MM.1S (cell line): ENCODE measurements around the gene IL1RL1.

Experiments
- DNase-seq: peaks from one replicate; pipeline ENCODE4 v3.0.0-alpha.2; 2015
- H2AFZ ChIP-seq: fragments of 300-600 bp; sonication (generic); 2 replicates; pipeline ENCODE4 v1.6.0; 2016; ENCODE audit warnings: antibody characterized with exemption, low read length
- H3F3A ChIP-seq: fragments of 300-600 bp; sonication (generic); 2 replicates; pipeline ENCODE4 v1.6.1; 2016; ENCODE audit warnings: mild to moderate bottlenecking, antibody characterized with exemption, low read length, moderate library complexity, mixed read lengths; ENCODE audit not compliant: insufficient read depth
- H3K27ac ChIP-seq: fragments of 300-600 bp; sonication (generic); 2 replicates; pipeline ENCODE4 v1.5.1; 2016; ENCODE audit warnings: mild to moderate bottlenecking, low read length
- H3K27me3 ChIP-seq: fragments of 300-600 bp; sonication (generic); replicated peaks from 2 replicates; pipeline ENCODE4 v1.6.0; 2016; ENCODE audit warnings: low read length; ENCODE audit not compliant: insufficient read depth
- H3K36me3 ChIP-seq: fragments of 300-600 bp; sonication (generic); replicated peaks from 2 replicates; pipeline ENCODE4 v1.6.1; 2016; ENCODE audit warnings: mild to moderate bottlenecking, low read length, mixed read lengths; ENCODE audit not compliant: insufficient read depth
- H3K4me1 ChIP-seq: fragments of 300-600 bp; sonication (generic); 2 replicates; pipeline ENCODE4 v1.6.1; 2016; ENCODE audit warnings: low read length, mixed read lengths
- H3K4me2 ChIP-seq: fragments of 300-600 bp; sonication (generic); 2 replicates; pipeline ENCODE4 v1.6.0; 2016; ENCODE audit warnings: low read depth, low read length
- H3K4me3 ChIP-seq: fragments of 300-600 bp; sonication (generic); 2 replicates; pipeline ENCODE4 v1.5.1; 2016; ENCODE audit warnings: low read length, mixed read lengths
- H3K79me2 ChIP-seq: fragments of 300-600 bp; sonication (generic); 2 replicates; pipeline ENCODE4 v1.6.1; 2016; ENCODE audit warnings: mixed run types, low read length, mixed read lengths
- H3K9ac ChIP-seq: fragments of 300-600 bp; sonication (generic); 2 replicates; pipeline ENCODE4 v1.6.1; 2016; ENCODE audit warnings: low read length, mixed read lengths
- H3K9me2 ChIP-seq: fragments of 300-600 bp; sonication (generic); replicated peaks from 2 replicates; pipeline ENCODE4 v1.6.1; 2016; ENCODE audit warnings: mild to moderate bottlenecking, low read length, mixed read lengths; ENCODE audit not compliant: insufficient read depth
- H3K9me3 ChIP-seq: fragments of 300-600 bp; sonication (generic); replicated peaks from 2 replicates; pipeline ENCODE4 v1.6.1; 2016; ENCODE audit warnings: mild to moderate bottlenecking, low read length, mixed read lengths; ENCODE audit not compliant: insufficient read depth
- H4K20me1 ChIP-seq: fragments of 300-600 bp; sonication (generic); 2 replicates; pipeline ENCODE4 v1.6.1; 2016; ENCODE audit warnings: mild to moderate bottlenecking, low read length, moderate library complexity, mixed read lengths; ENCODE audit not compliant: insufficient read depth
- CTCF ChIP-seq: fragments of 300-600 bp; sonication (generic); IDR thresholded peaks from 2 replicates; pipeline ENCODE4 v1.5.1; 2016; ENCODE audit warnings: antibody characterized with exemption, low read length, mixed read lengths
- EZH2 ChIP-seq: fragments of 300-600 bp; sonication (generic); optimal IDR thresholded peaks from 2 replicates; pipeline ENCODE3; 2017; ENCODE audit warnings: low read depth, mild to moderate bottlenecking, antibody characterized with exemption, low read length, mixed read lengths
- EZH2phosphoT487 ChIP-seq: fragments of 300-600 bp; sonication (generic); IDR thresholded peaks from 2 replicates; pipeline ENCODE4 v1.6.1; 2018; ENCODE audit warnings: antibody characterized with exemption, low read length

Gene IL1RL1

GRCh38 chr2:102291319-102292075 is 19.9 kb upstream of the IL1RL1 start:
- no peak overlapping the region for H2AFZ ChIP-seq
- no peaks in the 10 kb centered on the region for H3K4me1 ChIP-seq

GRCh38 chr2:102294802-102295489 is 16.4 kb upstream of the IL1RL1 start:
- Histone ChIP-seq H3F3A (no peaks in the 10 kb centered on the region), H3K9me2 (no peaks in the 10 kb centered on the region), H3K9me3 (no peaks in the 10 kb centered on the region), H3K27me3 (no peaks in the 10 kb centered on the region), H2AFZ (no peak overlapping the region), H3K36me3 (no peaks in the 10 kb centered on the region), H3K4me3 (no peak overlapping the region), H3K4me1 (no peaks in the 10 kb centered on the region), H3K4me2 (no peak overlapping the region), H4K20me1 (no peaks in the 10 kb centered on the region), H3K27ac (no peak overlapping the region), H3K79me2 (no peaks in the 10 kb centered on the region), H3K9ac (no peak overlapping the region)
- TF ChIP-seq CTCF (no peak), EZH2phosphoT487 (no peak), EZH2 (no peak)
- DNase-seq: no peak

More at GRCh38 chr2:102291319-102292075, 19.9 kb upstream of the IL1RL1 start:
- Histone ChIP-seq H3K9ac (no peak overlapping the region), H3F3A (no peaks in the 10 kb centered on the region), H4K20me1 (no peaks in the 10 kb centered on the region), H3K36me3 (no peaks in the 10 kb centered on the region), H3K4me2 (no peak overlapping the region), H3K9me3 (no peaks in the 10 kb centered on the region), H3K4me3 (no peak overlapping the region), H3K27ac (no peak overlapping the region), H3K9me2 (no peaks in the 10 kb centered on the region), H3K27me3 (no peaks in the 10 kb centered on the region), H3K79me2 (no peaks in the 10 kb centered on the region)
- TF ChIP-seq CTCF (no peak), EZH2phosphoT487 (no peak), EZH2 (no peak)
- DNase-seq: no peak

DNA sequence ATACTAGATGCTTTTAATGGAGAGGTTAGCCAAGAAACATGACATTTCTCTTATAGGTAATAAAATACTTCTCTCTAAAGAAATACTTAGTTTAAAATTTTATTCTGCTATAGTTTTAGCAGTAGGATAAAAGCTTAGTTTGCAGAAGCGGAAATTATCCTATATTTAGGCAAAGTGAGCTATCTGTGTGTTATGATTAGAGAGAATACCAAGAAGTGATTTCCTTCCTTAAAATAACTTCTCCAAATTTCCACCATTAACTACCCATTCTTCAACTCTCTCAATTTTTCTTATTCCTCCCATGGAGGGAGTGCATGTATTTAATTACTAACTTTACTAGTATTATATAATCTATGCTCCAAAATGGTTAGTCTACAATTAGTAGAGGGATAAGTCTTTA is 15.8 kb upstream of the IL1RL1 start:
- TF ChIP-seq CTCF (no peak), EZH2phosphoT487 (no peak), EZH2 (no peak)
- Histone ChIP-seq H4K20me1 (no peaks in the 10 kb centered on the region), H3F3A (no peaks in the 10 kb centered on the region), H3K27ac (no peak overlapping the region), H3K4me1 (no peaks in the 10 kb centered on the region), H3K9me2 (no peaks in the 10 kb centered on the region), H3K36me3 (no peaks in the 10 kb centered on the region), H3K9me3 (no peaks in the 10 kb centered on the region), H2AFZ (no peak overlapping the region), H3K9ac (no peak overlapping the region), H3K27me3 (no peaks in the 10 kb centered on the region), H3K4me2 (no peak overlapping the region), H3K79me2 (no peaks in the 10 kb centered on the region), H3K4me3 (no peak overlapping the region)
- DNase-seq: no peak
